Stimulated activated naive CD8-positive, alpha-beta T cell treated with anti-CD3 and anti-CD28 coated beads, Interleukin-15, Interleukin-2, amounts not matched to agents 100 ng/mL and 50 ng/mL, for 24 hours (primary cell): ENCODE results near the gene PLEKHD1.

Experiments used
- H3K27ac Mint-ChIP-seq: one replicate; pipeline ENCODE4 v1.8.0; 2021; ENCODE audit warnings: mild to moderate bottlenecking, mixed read lengths
- H3K27me3 Mint-ChIP-seq: one replicate; pipeline ENCODE4 v1.8.0; 2021; ENCODE audit warnings: mixed read lengths
- H3K36me3 Mint-ChIP-seq: one replicate; pipeline ENCODE4 v1.8.0; 2021; ENCODE audit warnings: low read depth, mixed read lengths
- H3K4me1 Mint-ChIP-seq: one replicate; pipeline ENCODE4 v1.8.0; 2021; ENCODE audit warnings: low read depth, mixed read lengths
- H3K4me3 Mint-ChIP-seq: one replicate; pipeline ENCODE4 v1.8.0; 2021; ENCODE audit warnings: mild to moderate bottlenecking, mixed read lengths
- H3K9me3 Mint-ChIP-seq: one replicate; pipeline ENCODE4 v1.8.0; 2021; ENCODE audit warnings: mixed read lengths

Gene PLEKHD1

DNA sequence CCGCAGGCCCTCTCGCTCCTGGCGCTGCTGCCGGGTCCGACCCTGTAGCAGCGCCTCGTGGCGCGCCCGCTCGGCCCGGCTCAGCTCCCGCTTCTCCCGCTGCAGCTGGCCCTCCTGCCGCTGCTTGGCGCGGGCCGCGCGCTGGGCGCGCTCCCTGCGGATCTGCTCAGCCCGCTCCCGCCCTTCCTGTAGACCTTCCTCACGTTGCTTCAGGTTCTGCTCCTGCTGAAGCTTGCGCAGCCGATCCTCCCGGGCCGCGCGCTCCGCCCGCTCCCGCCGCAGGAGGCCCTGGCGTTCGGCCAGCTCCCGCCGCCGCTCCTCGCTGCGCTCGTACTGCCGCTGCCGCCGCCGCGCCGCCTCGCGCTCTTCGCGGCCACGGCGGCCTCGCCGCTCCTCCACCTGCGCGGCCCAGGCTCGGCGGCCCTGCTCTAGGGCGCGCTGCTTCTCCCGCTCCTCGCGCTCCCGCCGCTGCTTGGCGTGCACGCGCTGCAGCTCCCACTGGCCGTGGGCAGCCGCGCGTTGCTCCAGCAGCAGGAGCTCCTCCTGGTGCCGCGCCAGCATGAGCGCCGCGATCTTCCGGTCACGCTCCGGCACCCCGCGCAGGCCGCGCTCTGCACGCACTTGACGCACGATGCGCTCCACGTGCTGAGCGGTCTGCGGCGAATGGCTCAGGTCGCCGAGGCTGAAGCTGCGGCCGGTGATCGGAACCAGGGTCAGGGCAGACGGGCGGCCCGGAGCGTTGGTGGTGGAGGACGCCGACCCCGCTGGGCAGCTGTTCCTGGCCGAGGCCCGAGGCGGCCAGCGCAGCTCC, 87.7 kb downstream of the PLEKHD1 start:
- H3K4me1 Mint-ChIP-seq = peaks cover 8% of the 10 kb centered on the region
- H3K36me3 Mint-ChIP-seq = no peaks in the 10 kb centered on the region
- H3K9me3 Mint-ChIP-seq = no peaks in the 10 kb centered on the region
- no peak overlapping the region for H3K27ac Mint-ChIP-seq
- H3K27me3 Mint-ChIP-seq = peaks cover 76% of the 10 kb centered on the region
- peak overlapping the region; percentile 17 for H3K4me3 Mint-ChIP-seq

GRCh38 chr14:69572841-69573135, 88.3 kb downstream of the PLEKHD1 start:
- no peaks in the 10 kb centered on the region for H3K36me3 Mint-ChIP-seq
- no peaks in the 10 kb centered on the region for H3K9me3 Mint-ChIP-seq
- H3K27ac Mint-ChIP-seq = no peak overlapping the region
- peaks cover 70% of the 10 kb centered on the region for H3K27me3 Mint-ChIP-seq
- H3K4me3 Mint-ChIP-seq = peak overlapping the region; percentile 7
- peaks cover 8% of the 10 kb centered on the region for H3K4me1 Mint-ChIP-seq

GRCh38 chr14:69573205-69573830, 88.8 kb downstream of the PLEKHD1 start:
- no peaks in the 10 kb centered on the region for H3K36me3 Mint-ChIP-seq
- no peak overlapping the region for H3K27ac Mint-ChIP-seq
- no peaks in the 10 kb centered on the region for H3K9me3 Mint-ChIP-seq
- H3K4me3 Mint-ChIP-seq = peak overlapping the region; percentile 30
- H3K27me3 Mint-ChIP-seq = peaks cover 65% of the 10 kb centered on the region
- H3K4me1 Mint-ChIP-seq = peaks cover 8% of the 10 kb centered on the region

GRCh38 chr14:69573831-69574262, 89.3 kb downstream of the PLEKHD1 start:
- Mint-ChIP-seq H3K36me3 (no peaks in the 10 kb centered on the region), H3K9me3 (no peaks in the 10 kb centered on the region), H3K4me1 (peaks cover 8% of the 10 kb centered on the region), H3K4me3 (peak overlapping the region; percentile 82), H3K27ac (no peak overlapping the region), H3K27me3 (peaks cover 61% of the 10 kb centered on the region)

- peak within 1 kb of the TSS; percentile 82 for H3K4me3 Mint-ChIP-seq
- no peaks in the 10 kb centered on the region for H3K36me3 Mint-ChIP-seq
- no peaks in the 10 kb centered on the region for H3K9me3 Mint-ChIP-seq
- peaks cover 8% of the 10 kb centered on the region for H3K4me1 Mint-ChIP-seq
- H3K27ac Mint-ChIP-seq = no peak within 1 kb of the TSS
- H3K27me3 Mint-ChIP-seq = peaks cover 55% of the 10 kb centered on the region
These were observed 89.9 kb downstream of the PLEKHD1 start, which contains the start of gene CCDC177 for GRCh38 chr14:69574263-69574953. Gene CCDC177, minus strand, starts transcription at chr14:69574871. Its CDS starts 1,249 bp downstream, at chr14:69573622.

DNA sequence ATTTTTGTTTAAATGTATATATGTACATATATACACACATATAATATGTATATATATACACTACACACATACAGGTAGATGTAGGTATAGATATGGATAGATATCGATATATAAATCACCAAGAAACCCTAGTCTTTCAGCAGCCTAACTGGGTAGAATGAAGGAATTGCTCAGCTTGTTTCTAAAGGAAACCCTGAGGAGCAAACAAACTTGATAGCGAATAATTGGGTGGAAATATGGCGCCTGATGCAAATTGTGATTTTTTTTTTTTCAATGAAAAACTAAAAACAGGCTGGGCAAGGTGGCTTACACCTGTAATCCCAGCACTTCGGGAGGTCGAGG, 90.4 kb downstream of the PLEKHD1 start:
- Mint-ChIP-seq H3K36me3 (no peaks in the 10 kb centered on the region), H3K27me3 (peaks cover 54% of the 10 kb centered on the region), H3K4me1 (peaks cover 8% of the 10 kb centered on the region), H3K9me3 (no peaks in the 10 kb centered on the region), H3K27ac (no peak overlapping the region), H3K4me3 (peak overlapping the region; percentile 82)

DNA sequence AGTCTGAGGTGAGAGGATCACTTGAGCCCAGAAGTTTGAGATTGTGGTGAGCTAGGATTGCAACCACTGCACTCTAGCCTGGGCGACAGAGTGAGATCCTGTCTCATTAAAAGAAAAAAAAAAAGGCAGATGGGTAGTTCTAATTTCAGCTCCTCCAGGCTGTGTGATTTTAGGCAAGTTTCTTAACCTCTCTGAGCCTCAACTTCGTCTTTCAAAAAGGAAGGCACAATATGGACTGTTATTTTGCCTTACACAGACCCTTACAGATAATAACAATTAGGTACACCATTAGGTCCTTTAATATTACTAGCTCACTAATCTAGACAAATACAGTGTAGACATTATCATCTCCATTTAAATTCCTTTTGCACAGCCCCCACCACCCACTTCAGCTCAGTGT, 94.9 kb downstream of the PLEKHD1 start:
- H3K27ac Mint-ChIP-seq = no peak overlapping the region
- no peaks in the 10 kb centered on the region for H3K36me3 Mint-ChIP-seq
- no peaks in the 10 kb centered on the region for H3K9me3 Mint-ChIP-seq
- no peak overlapping the region for H3K4me3 Mint-ChIP-seq
- peaks cover 26% of the 10 kb centered on the region for H3K27me3 Mint-ChIP-seq
- H3K4me1 Mint-ChIP-seq = peaks cover 3% of the 10 kb centered on the region

GRCh38 chr14:69580009-69580577, 95.6 kb downstream of the PLEKHD1 start:
- H3K36me3 Mint-ChIP-seq = no peaks in the 10 kb centered on the region
- H3K4me3 Mint-ChIP-seq = no peak overlapping the region
- H3K4me1 Mint-ChIP-seq = no peaks in the 10 kb centered on the region
- no peaks in the 10 kb centered on the region for H3K9me3 Mint-ChIP-seq
- H3K27me3 Mint-ChIP-seq = peaks cover 24% of the 10 kb centered on the region
- no peak overlapping the region for H3K27ac Mint-ChIP-seq
